Ecto neural progenitor cell (in vitro differentiated cells): ENCODE data around the gene HDGF.

Source experiments
- DNase-seq: peaks from one replicate; pipeline ENCODE4 v3.0.0-alpha.2; 2018; ENCODE audit warnings: low spot score

The HDGF gene

GRCh38 chr1:156698995-156699394 is 52.5 kb downstream of the HDGF start:
- no peak for DNase-seq

- no peak for DNase-seq
Measured at GRCh38 chr1:156697481-156697880, 54.0 kb downstream of the HDGF start.

- no peak for DNase-seq
Measured at GRCh38 chr1:156696755-156697154, 54.7 kb downstream of the HDGF start.

DNA sequence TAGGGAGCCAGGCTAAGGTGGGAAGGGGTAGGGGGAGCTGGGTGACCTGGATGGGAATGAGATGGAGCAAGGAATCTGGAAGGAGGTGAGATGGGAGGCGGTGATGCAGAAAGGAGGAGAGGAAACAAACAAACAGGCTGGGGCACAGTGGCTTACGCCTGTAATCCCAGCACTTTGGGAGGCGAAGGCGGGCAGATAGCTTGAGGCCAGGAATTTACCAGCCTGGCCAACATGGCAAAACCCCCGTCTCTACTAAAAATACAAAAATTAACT is 56.8 kb downstream of the HDGF start:
- no peak for DNase-seq

GRCh38 chr1:156693848-156694689 is 57.4 kb downstream of the HDGF start:
- DNase-seq, result peak; percentile 61

- peak; percentile 89 for DNase-seq
Measured at GRCh38 chr1:156692925-156693847, 58.3 kb downstream of the HDGF start.

DNA sequence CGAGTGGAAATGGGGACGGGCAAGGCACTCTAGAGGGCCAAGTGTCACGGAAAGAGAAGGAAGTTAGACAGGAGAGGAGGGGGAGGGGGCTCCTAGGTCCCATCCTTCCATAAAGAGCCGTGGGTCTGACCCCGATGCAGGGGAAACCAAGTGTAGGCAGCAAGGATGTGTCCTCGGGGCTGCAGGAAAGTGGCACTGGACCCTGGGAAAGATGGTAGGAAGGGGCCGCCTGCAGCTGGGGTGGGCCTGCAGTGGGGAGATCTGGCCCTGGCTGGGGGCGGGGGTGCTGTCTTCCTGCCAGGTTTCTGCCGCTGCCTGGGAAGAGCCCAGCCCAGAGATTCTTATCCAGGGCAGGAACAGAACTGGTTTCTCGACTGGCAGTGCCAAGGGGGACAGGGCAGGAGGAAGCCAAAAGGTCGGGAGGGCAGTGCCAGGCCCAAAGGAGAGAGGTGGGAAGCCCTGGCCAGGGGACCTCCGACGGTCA is 59.0 kb downstream of the HDGF start:
- DNase-seq, result no peak
